DMS53 treated with DMSO at 0.1 percent for 48 hours (cell line): Measurements from ENCODE around the gene EIF3CL.
"Not testable (repeated sequence)": the region's sequence is repeated elsewhere in the genome, so short reads cannot be mapped to it uniquely, and the experiment has no call there.

Source experiments
- DNase-seq: peaks from one replicate; lab custom pipeline; 2025; ENCODE audit not compliant: unreplicated experiment; lab: John Stamatoyannopoulos, UW

EIF3CL gene

DNA sequence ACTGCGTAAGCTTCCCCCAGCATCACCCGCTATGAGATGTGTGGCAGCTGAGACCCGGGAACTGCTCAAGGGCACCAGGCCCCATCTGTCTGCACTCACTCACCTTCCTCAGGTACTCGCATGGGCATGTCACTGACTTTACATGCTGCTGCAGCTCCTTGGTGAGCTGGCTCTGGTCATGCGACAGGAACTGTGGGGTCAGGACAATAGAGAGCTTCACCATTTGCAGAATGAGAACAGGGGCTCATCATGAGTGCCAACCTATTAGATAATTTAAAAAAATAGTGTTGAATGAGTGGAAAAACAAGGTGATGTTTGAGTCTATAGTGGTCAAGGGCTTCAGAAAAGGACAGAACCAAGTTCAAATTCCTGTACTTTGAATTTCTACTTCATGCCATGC, 41.0 kb downstream of the EIF3CL start:
- DNase-seq = not testable (repeated sequence)

GRCh38 chr16:28338230-28338629, 65.4 kb downstream of the EIF3CL start:
- not testable (repeated sequence) for DNase-seq

GRCh38 chr16:28336940-28337710, 66.5 kb downstream of the EIF3CL start:
- DNase-seq = not testable (repeated sequence)

- not testable (repeated sequence) for DNase-seq
These were observed 68.0 kb downstream of the EIF3CL start for GRCh38 chr16:28335678-28336077.

GRCh38 chr16:28332632-28333031, 71.0 kb downstream of the EIF3CL start:
- not testable (repeated sequence) for DNase-seq

- not testable (repeated sequence) for DNase-seq
These were observed 72.7 kb downstream of the EIF3CL start for GRCh38 chr16:28330981-28331380.

GRCh38 chr16:28330232-28330631, 73.4 kb downstream of the EIF3CL start:
- not testable (repeated sequence) for DNase-seq
